ENCODE data around the gene KIRREL1. TPM values are rescaled to one million over a fixed set of nuclear protein-coding genes. Genes with fewer than 3 reads are reported as not detected.
A peak's percentile ranks its signal among the peaks of the same experiment; 100 is the strongest.

KIRREL1 gene
- total and polyA plus RNA-seq, 2 experiments from 2014 or later: 5.1 to 35.2 TPM

- TF ChIP-seq, protein P1, sequence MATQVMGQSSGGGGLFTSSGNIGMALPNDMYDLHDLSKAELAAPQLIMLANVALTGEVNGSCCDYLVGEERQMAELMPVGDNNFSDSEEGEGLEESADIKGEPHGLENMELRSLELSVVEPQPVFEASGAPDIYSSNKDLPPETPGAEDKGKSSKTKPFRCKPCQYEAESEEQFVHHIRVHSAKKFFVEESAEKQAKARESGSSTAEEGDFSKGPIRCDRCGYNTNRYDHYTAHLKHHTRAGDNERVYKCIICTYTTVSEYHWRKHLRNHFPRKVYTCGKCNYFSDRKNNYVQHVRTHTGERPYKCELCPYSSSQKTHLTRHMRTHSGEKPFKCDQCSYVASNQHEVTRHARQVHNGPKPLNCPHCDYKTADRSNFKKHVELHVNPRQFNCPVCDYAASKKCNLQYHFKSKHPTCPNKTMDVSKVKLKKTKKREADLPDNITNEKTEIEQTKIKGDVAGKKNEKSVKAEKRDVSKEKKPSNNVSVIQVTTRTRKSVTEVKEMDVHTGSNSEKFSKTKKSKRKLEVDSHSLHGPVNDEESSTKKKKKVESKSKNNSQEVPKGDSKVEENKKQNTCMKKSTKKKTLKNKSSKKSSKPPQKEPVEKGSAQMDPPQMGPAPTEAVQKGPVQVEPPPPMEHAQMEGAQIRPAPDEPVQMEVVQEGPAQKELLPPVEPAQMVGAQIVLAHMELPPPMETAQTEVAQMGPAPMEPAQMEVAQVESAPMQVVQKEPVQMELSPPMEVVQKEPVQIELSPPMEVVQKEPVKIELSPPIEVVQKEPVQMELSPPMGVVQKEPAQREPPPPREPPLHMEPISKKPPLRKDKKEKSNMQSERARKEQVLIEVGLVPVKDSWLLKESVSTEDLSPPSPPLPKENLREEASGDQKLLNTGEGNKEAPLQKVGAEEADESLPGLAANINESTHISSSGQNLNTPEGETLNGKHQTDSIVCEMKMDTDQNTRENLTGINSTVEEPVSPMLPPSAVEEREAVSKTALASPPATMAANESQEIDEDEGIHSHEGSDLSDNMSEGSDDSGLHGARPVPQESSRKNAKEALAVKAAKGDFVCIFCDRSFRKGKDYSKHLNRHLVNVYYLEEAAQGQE (IDR thresholded peaks at IDR 0.05; ENCODE audit: unreplicated experiment): no peak
- TF ChIP-seq EZH2 (IDR thresholded peaks at IDR 0.05; ENCODE audit: low read depth, unreplicated experiment) (no peak), ZNF114 (CRISPR knock-in tag; IDR thresholded peaks at IDR 0.05) (no peak), JUNB (IDR thresholded peaks at IDR 0.05; ENCODE audit: unreplicated experiment) (no peak), CREB1 (CRISPR knock-in tag; IDR thresholded peaks at IDR 0.05; ENCODE audit: low read depth) (no peak), CTCF (conservative IDR thresholded peaks at IDR 0.05; ENCODE audit: low read depth in 2 of 2) (no peak), STAT1 (IDR thresholded peaks at IDR 0.05; ENCODE audit: unreplicated experiment) (no peak), POLR2AphosphoS5 (IDR thresholded peaks at IDR 0.05; ENCODE audit: low read depth) (no peak)
These were observed 11.3 kb upstream of the KIRREL1 start (continued) for GRCh38 chr1:157982136-157982535.

- Histone ChIP-seq H3F3A (replicated peaks; ENCODE audit: low read depth) (peaks cover 4% of the 10 kb centered on the region), H2AFZ (peak overlapping the region; percentile 99; the same call in 1 of the 2 replicates), H3K4me2 (no peak overlapping the region), H3K36me3 (ENCODE audit: insufficient read depth) (no peaks in the 10 kb centered on the region), H3K4me1 (ENCODE audit: insufficient read depth) (peaks cover 23% of the 10 kb centered on the region), H3K27ac (ENCODE audit: low read depth) (no peak overlapping the region), H4K20me1 (replicated peaks; ENCODE audit: insufficient read depth) (no peaks in the 10 kb centered on the region), H3K79me2 (replicated peaks; ENCODE audit: insufficient read depth) (no peaks in the 10 kb centered on the region), H3K9me2 (ENCODE audit: insufficient read depth) (peaks cover 15% of the 10 kb centered on the region; the same call in 1 of the 2 replicates), H3K4me3 (no peak overlapping the region), H3K27me3 (ENCODE audit: insufficient read depth) (no peaks in the 10 kb centered on the region)
- DNase-seq (ENCODE audit: low spot score) (no peak), ATAC-seq (no peak)
- Mint-ChIP-seq H3K27me3 (ENCODE audit: insufficient read depth, low read depth, poor library complexity) (peaks cover 4% of the 10 kb centered on the region), H3K4me3 (no peak overlapping the region), H3K9me3 (no peaks in the 10 kb centered on the region), H3K27ac (no peak overlapping the region), H3K4me1 (peaks cover 35% of the 10 kb centered on the region), H3K36me3 (ENCODE audit: low read depth) (no peaks in the 10 kb centered on the region)
- no peak for TF ChIP-seq ZNF331 (CRISPR knock-in tag; IDR thresholded peaks at IDR 0.05; ENCODE audit: low read depth)
- TF ChIP-seq ZNF114 (CRISPR knock-in tag; IDR thresholded peaks at IDR 0.05): no peak
These were observed 9.7 kb upstream of the KIRREL1 start for GRCh38 chr1:157983787-157984186.

All from GM23338 (cell line).